Measurements from ENCODE around the gene ANXA2R. TPM values are rescaled to one million over a fixed set of nuclear protein-coding genes. Genes with fewer than 3 reads are reported as not detected.

ANXA2R gene
- total and polyA plus RNA-seq, 9 of the 15 experiments (the other 6 are each of a cell fraction or from before 2014, with no cell fraction given): 2.1 to 4.8 (median 3.4) TPM

DNA sequence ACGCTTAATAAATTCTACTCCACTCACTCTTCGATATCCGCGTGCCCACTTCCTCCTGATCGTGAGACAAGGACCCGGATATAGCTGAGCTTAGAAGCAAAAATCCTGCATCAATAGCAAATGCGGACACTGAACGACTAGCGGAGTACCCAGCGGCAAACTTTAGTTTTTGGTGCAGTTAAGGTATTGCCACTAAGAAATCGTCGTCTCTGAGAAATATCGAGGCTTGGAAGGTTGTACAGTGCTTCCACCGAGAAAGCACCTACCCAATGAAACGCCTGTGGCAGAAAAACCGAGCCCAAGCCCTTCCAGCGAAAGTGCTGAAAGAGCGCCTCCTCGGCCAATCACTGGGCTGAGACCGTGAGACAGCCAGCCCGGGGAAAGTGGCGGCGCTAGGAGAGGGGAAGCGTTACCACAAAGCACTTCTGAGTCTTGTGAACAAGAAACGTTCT lies 32.2 kb downstream of the ANXA2R start (continued):
- TF ChIP-seq, protein P1, sequence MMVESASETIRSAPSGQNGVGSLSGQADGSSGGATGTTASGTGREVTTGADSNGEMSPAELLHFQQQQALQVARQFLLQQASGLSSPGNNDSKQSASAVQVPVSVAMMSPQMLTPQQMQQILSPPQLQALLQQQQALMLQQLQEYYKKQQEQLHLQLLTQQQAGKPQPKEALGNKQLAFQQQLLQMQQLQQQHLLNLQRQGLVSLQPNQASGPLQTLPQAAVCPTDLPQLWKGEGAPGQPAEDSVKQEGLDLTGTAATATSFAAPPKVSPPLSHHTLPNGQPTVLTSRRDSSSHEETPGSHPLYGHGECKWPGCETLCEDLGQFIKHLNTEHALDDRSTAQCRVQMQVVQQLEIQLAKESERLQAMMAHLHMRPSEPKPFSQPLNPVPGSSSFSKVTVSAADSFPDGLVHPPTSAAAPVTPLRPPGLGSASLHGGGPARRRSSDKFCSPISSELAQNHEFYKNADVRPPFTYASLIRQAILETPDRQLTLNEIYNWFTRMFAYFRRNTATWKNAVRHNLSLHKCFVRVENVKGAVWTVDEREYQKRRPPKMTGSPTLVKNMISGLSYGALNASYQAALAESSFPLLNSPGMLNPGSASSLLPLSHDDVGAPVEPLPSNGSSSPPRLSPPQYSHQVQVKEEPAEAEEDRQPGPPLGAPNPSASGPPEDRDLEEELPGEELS (CRISPR knock-in tag; IDR thresholded peaks at IDR 0.05; ENCODE audit: borderline replicate concordance): 0 out of 2 replicates have a peak, but pooled peaks have one; percentile 32
- TF ChIP-seq U2AF2 (optimal IDR thresholded peaks at IDR 0.05; ENCODE audit: low read depth, low read length): no peak
- TF ChIP-seq ILF3 (IDR thresholded peaks at IDR 0.05; ENCODE audit: borderline replicate concordance): no peak
- no peak for TF ChIP-seq MYNN (IDR thresholded peaks at IDR 0.05)
- no peak for TF ChIP-seq MYNN (CRISPR knock-in tag; IDR thresholded peaks at IDR 0.05)
- TF ChIP-seq NUFIP1 (IDR thresholded peaks at IDR 0.05; ENCODE audit: partially characterized antibody): no peak
- no peak for TF ChIP-seq BCL6 (CRISPR knock-in tag; IDR thresholded peaks at IDR 0.05)
- peak; percentile 66 for TF ChIP-seq ELF1 (tag; IDR thresholded peaks at IDR 0.05)
- no peak for TF ChIP-seq SMARCA4 (IDR thresholded peaks at IDR 0.05)
- TF ChIP-seq ZC3H11A (IDR thresholded peaks at IDR 0.05; ENCODE audit: low read depth, low read length): no peak
- peak; percentile 17 for TF ChIP-seq MEIS2 (IDR thresholded peaks at IDR 0.05; ENCODE audit: partially characterized antibody)
- peak; percentile 83 for TF ChIP-seq ZNF175 (CRISPR knock-in tag; IDR thresholded peaks at IDR 0.05; ENCODE audit: low read depth)
- no peak for TF ChIP-seq HDAC2 (IDR thresholded peaks at IDR 0.05)
- TF ChIP-seq, protein P2, sequence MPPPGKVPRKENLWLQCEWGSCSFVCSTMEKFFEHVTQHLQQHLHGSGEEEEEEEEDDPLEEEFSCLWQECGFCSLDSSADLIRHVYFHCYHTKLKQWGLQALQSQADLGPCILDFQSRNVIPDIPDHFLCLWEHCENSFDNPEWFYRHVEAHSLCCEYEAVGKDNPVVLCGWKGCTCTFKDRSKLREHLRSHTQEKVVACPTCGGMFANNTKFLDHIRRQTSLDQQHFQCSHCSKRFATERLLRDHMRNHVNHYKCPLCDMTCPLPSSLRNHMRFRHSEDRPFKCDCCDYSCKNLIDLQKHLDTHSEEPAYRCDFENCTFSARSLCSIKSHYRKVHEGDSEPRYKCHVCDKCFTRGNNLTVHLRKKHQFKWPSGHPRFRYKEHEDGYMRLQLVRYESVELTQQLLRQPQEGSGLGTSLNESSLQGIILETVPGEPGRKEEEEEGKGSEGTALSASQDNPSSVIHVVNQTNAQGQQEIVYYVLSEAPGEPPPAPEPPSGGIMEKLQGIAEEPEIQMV (tag; conservative IDR thresholded peaks at IDR 0.05; ENCODE audit: low read depth): no peak
- TF ChIP-seq, protein P3, sequence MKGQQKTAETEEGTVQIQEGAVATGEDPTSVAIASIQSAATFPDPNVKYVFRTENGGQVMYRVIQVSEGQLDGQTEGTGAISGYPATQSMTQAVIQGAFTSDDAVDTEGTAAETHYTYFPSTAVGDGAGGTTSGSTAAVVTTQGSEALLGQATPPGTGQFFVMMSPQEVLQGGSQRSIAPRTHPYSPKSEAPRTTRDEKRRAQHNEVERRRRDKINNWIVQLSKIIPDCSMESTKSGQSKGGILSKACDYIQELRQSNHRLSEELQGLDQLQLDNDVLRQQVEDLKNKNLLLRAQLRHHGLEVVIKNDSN (CRISPR knock-in tag; IDR thresholded peaks at IDR 0.05): no peak
- no peak for TF ChIP-seq PURB (CRISPR knock-in tag; IDR thresholded peaks at IDR 0.05; ENCODE audit: low read depth)
- no peak for TF ChIP-seq TCF3 (CRISPR knock-in tag; IDR thresholded peaks at IDR 0.05)
- TF ChIP-seq CREB1 (IDR thresholded peaks at IDR 0.05): no peak
- no peak for TF ChIP-seq CREB1 (CRISPR knock-in tag; IDR thresholded peaks at IDR 0.05)
- TF ChIP-seq TGIF2 (CRISPR knock-in tag; IDR thresholded peaks at IDR 0.05): no peak
- no peak for TF ChIP-seq ZNF79 (CRISPR knock-in tag; IDR thresholded peaks at IDR 0.05; ENCODE audit: low read depth)
- TF ChIP-seq ZKSCAN1 (IDR thresholded peaks at IDR 0.05; ENCODE audit: low read depth, low read length): no peak
- TF ChIP-seq PHB2 (IDR thresholded peaks at IDR 0.05; ENCODE audit: low read depth): no peak
- TF ChIP-seq ADNP (tag; IDR thresholded peaks at IDR 0.05): no peak
- TF ChIP-seq COPS2 (conservative IDR thresholded peaks at IDR 0.05): no peak
- no peak for TF ChIP-seq RNF2 (IDR thresholded peaks at IDR 0.05)
- TF ChIP-seq BDP1 (IDR thresholded peaks at IDR 0.05; ENCODE audit: insufficient read depth, insufficient read length): no peak
- TF ChIP-seq DIDO1 (tag; IDR thresholded peaks at IDR 0.05; ENCODE audit: low read depth): no peak
- no peak for TF ChIP-seq GABPB1 (CRISPR knock-in tag; IDR thresholded peaks at IDR 0.05)

Data from K562 (cell line).